NCI-H82 treated with DMSO at 0.1 percent for 48 hours (cell line): ENCODE data around the gene AP1S3.
A peak's percentile ranks its signal among the peaks of the same experiment; 100 is the strongest.
"Not testable (repeated sequence)": the region's sequence is repeated elsewhere in the genome, so short reads cannot be mapped to it uniquely, and the experiment has no call there.

Source experiments
- DNase-seq: peaks from one replicate; lab custom pipeline; 2025; ENCODE audit not compliant: unreplicated experiment; lab: John Stamatoyannopoulos, UW

AP1S3 gene

DNA sequence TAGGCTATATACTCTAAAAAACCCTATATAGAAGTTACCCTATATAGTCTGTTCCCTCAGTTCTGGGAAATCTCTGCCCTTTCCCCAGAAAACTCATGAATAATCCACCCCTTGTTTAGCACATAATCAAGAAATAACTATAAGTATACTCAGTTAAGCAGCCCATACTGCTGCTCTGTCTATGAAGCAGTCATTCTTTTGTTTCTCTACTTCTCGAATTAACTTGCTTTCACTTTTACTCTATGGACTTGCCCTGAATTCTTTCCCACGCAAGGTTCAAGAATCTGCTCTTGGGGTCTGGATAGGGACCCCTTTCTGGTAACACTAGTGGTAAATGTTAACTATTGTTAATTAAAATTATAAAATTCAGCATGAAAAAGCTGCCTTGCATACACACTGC lies 17.4 kb upstream of the AP1S3 start:
- DNase-seq, result no peak

DNA sequence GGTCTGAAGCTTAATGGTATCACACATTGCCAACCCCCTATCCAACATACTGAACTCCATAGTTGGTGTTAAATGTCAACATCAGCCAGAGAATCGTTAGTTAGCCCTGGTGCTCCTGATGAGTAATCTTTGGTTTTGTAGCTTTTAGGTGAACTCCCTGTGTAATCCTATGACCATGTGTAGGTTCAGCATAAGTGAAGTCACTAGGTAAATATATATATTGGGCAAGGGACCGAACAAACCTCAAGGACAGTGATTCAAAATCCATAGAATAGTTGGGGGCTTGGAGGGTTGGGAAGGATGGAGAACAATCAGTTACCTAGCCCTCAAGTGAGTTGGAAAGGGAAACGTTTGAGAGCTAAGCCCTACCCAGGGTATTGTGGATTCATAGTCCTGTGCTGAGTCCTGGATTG lies 16.0 kb upstream of the AP1S3 start:
- no peak for DNase-seq

DNA sequence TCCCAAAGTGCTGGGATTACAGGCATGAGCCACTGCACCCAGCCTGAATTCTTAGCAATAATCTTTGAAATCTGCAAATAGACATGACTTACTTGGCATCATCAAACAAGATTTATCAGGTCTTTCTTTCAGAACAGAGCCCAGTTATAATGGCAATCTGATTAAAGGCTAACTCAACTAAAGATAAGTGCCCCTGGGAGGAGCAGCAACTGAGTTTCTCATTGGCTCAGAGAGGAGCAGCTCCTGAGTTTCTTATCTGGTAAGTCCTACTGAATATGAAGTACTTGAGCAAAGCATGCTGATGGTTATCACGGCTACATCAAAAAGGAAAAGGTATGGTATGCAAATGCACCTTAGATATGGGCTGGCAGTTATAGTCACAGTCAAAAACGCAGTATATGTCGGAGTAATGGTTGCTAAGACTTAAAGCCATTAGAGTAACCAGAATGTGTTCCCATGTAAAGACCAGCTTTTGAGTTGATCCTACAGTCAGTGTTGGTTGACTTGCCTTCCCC lies 15.0 kb upstream of the AP1S3 start:
- peak; percentile 21 for DNase-seq

DNA sequence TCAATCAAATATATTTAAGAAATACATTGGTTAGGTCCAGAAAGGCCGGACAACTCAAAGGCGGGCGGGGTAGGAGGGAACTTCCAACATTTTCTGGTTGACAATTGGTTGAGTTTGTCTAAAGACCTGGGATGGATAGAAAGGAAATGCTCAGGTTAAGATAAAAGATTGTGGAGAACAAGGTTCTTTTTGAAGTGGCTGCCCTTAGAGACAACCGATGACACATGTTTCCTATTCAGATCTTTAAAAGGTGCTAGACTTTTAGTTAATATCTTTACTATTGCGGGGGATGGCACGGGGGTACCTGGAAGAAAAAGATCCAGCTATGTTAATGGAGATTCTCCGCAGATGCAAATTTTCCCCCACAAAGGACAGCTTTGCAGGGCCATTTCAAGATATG lies 10.0 kb upstream of the AP1S3 start:
- no peak for DNase-seq

DNA sequence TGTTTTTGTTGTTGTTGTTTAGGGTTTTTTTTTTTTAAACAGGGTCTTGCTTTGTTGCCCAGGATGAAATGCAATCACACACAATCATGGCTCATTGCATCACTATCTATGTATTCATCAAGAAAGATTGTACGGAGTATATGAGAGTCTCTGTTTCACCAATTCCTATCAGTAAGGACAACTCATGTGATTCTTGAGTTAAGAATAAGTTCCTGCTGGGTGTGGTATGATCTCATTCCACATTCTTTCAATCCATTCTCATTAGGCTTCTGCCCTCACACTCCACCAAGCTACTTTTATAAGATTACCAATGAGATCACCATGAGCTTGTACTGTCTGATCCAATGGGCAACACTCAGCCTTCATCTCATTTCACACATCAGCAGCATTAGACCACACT lies 9.1 kb upstream of the AP1S3 start:
- peak; percentile 32 for DNase-seq

DNA sequence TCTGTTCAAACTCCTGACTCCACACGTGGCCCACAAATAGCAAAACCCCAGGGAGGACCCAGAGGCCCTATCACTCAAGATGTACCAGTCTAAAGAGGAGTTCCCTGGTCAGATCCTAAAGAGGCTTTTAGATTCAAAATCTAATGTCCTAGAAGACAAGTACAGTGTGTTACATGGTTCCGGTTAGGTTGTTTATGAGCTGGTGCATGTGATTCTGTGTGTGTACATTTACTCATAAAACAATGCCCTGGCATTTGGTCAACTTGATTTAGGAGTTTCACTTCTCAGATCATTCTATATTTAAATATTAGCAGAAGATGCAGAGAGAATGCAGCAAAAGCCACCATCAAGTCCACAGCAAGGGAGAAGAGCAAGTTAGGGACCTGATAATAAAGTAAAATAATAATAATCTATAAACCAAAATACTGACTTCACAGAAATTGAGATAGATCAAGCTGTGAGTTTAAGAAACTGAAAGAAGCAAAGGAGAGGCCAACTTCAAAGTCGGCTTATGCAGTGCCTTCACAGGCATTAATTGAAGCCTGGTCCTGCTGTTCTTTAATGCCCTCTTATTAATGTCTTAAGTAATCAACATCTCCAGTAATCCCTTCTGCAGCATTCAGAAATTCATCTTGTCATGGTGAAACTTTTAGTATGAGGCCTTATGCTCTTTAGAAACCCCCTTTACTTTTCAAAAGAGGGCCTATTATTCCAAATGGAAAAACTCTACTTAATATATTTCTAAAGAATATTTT lies 4.2 kb upstream of the AP1S3 start:
- DNase-seq, result peak; percentile 91

DNA sequence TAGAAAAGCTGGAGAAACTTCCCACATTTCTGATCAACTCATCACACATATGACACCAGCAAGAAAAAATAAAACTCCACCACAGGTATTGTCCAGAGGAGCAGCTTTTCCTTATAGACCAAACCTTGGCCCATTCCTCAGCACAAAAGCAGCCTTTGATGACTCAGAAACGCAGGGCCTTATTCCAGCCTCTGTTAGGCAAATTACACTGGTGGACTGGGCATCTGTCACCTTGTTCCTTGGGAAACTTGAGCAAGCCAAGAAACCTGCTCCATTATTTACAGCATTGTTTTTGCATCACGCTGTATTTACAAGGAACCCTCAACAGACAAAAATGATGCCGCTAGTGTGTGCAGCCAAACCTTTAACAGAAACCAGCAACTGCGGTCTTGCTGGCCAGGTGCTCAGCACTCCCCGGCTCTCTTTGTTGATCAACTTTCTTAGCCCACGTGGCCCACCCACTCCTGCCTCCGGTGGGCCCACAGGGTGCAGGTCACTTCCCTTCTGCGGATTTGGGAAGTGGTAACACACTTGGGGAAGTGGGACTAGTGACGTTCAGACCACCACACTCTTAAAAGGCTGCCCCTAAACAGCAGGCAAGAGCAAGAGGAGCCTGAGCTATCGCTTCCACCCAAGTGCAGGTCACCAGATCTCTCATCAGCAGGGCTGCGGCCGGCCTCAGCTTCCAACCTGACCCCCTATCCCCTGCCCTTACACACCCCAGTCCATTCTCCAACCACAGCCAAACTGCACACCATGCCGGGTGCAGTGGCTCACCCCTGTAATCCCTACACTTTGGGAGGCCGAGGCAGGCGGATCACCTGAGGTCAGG lies 1.5 kb downstream of the AP1S3 start:
- no peak for DNase-seq

DNA sequence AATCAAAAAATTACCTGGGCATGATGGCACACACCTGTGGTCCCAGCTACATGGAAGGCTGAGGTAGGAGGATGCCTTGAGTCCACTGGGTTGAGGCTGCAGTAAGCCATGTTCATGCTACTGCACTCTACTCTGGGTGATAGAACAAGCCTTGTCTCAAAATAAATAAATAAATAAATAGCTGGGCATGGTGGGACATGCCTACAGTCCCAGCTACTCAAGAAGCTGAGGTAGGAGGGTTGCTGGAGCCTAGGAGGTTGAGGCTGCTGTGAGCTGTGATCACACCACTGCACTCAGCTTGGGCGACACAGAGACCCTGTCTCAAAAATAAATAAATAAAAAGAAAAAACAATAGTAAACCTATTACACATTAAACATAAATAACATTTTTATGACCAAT lies 3.0 kb downstream of the AP1S3 start:
- DNase-seq, result no peak

DNA sequence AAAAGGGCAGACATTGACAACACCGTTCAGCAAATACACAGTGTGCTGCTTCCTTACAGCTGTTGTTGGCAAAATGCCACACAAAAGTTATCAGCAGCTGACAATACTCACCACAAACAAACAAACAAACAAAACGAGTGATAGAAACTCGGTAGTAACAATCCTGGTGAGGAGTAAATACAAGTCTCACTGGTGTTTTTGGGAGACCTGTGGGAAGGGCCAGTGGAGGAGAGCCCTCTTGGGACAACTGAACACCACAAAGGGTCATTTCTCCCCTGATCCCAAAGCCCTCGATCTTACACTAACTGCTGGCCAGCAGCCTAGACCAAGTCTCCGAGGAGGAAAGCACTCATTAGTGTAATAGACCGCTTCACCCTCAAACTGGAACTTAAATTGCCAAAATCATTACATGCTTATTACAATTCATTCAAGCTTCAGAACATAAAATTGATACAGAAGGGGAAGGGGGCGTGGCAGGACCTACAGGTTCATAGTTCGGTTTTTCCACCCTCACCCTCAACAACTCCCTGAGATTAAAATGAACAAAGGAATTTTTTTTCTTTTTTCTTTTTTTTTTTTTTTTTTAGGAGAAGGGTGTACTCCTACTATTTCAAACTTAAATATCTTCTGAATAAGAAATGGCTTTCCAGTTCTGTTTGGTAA lies 5.0 kb downstream of the AP1S3 start:
- DNase-seq, result no peak

DNA sequence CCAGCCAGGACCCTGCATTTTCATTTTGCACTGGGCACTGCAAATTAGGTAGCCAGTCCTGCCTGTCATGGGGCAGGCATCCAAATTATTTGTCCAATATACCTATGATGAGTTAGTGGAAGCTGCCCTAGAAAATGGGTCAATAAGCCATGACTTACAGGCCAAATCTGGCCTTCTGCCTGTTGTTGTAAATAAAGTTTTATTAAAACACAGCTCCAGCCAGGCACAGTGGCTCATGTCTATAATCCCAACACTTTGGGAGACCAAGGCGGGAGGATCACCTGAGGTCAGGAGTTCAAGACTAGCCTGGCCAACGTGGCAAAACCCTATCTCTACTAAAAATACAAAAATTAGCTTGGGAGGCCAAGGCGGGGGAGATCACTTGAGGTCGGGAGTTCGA lies 8.3 kb downstream of the AP1S3 start:
- no peak for DNase-seq

DNA sequence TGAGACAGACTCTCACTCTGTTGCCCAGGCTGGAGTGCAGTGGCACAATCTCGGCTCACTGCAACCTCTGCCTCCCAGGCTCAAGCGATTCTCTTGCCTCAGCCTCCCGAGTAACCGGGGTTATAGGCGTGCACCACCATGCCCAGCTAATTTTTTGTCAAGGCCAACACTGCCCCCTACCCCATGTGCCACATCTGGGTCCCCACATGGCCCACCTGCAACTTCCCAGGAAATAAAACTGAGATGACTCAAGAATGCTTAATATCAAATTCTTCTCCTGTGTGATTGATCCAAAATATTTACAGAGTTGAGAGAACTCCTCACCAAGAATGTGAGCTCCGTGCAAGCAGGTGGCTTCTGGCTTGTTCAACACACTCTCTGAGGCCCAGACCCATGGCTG lies 9.1 kb downstream of the AP1S3 start:
- DNase-seq, result no peak

DNA sequence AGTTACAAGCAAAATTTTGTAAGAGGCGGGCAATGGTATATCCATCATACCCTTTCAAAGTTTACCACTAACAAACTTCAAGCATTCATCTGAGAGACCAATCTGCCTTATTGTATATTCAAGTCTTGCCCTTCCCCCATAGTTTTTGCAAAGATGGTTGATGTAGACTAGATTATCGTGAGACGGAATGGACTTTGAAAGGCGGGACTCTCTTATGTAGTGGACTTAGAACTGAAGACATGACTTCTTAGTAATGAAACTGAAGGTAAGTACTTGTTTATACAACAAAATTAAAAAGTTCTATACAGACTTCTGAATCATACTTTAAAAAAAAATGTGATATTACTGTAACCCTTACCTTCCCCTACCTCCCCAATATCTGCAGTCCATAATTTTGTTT lies 10.4 kb downstream of the AP1S3 start:
- DNase-seq, result no peak

DNA sequence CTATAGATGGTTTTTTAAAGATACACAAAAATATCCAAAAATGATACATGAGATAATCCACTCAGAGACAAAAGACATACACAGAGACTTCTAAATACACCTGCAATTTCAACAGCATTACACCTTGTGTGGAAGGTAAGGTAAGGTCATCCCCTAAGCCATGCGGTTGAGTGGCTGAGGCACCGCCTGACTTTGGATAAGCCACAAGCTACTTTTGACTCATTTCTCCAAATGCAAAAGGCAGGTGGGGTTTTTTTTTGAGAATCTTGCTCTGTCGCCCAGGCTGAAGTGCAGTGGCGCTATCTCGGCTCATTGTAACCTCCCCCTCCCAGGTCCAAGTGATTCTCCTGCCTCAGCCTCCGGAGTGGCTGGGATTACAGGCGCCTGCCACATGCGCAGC lies 13.1 kb downstream of the AP1S3 start:
- DNase-seq, result no peak

DNA sequence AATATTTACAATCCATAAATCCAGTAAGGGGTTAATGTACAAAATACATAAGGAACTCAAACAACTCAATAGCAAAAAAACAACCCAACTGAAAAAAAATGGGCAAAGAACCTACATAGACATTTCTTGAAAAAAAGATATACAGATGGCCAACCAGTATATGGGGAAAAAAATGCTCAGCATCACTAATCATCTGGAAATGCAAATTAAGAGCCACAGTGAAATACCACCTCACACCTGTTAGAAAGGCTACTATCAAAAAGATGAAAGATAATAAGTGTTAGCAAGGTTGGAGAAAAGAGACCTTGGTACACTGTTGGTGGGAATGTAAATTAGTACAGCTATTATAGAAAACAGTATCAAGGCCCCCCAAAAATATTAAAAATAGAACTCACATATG lies 14.6 kb downstream of the AP1S3 start:
- no peak for DNase-seq

DNA sequence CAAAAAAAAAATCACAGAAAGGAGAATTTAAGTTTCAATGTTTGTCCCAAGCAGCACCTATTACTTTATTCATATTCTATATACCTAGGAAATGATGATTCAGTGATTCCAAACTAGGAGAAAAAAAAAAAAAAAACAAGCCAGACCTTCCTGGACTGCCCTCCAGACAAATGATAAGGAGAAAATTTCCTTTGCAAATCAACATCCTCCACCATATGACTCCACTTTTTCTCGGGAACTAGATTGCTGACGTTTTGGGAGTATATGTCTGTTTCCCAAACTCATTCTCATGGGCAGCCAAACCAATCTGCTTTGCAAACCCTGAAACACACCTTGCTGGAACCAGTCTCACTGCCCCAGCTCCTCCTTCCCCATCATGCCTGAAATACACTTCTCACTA lies 16.8 kb downstream of the AP1S3 start:
- DNase-seq, result no peak

DNA sequence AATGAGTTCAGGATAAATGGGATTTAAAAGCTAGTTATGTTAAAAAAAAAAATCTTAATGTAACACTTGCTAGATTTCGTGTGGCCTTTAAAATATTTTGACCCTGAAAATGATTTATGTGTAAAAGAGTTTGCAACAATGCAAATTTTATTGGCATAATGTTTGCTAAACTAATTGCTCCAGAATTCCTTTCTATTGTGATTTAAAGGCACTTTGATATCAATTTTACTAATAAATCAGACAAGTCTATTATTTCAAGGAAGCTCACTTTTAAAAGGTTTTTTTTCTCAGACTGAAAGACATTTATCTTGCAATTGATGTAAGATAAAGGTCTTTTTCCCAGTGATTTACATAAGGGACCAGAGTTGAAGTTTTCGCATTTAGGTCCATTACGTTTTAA lies 17.5 kb downstream of the AP1S3 start:
- DNase-seq, result no peak

DNA sequence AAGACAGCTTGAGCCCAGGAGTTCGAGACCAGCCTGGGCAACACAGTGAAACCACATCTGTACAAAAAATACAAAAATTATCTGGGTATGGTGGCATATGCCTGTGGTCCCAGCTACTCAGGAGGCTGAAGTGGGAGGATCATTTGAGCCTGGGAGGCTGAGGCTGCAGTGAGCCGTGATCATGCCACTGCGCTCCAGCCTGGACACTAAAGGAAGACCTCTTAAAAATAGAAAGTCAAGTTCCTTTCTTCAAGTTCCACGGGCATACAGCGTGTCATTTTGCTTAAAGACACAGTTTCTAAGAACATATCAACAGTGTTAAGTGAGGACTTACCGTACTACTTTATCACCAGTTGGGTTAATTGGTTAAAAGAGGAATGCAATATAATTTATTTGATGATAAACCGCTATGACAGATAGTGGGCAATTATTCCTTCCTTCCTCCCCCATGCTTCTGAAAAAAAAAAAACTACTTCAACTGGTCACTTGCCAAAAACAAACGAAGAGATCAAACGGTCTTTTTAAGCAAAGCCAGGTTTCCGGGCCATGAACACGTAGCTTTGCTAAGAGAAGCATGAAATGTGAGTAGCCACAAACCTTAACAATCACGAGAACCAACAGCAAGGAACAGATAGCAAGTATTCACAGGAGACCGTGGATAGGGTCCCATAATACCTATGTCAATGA lies 21.4 kb downstream of the AP1S3 start:
- no peak for DNase-seq

DNA sequence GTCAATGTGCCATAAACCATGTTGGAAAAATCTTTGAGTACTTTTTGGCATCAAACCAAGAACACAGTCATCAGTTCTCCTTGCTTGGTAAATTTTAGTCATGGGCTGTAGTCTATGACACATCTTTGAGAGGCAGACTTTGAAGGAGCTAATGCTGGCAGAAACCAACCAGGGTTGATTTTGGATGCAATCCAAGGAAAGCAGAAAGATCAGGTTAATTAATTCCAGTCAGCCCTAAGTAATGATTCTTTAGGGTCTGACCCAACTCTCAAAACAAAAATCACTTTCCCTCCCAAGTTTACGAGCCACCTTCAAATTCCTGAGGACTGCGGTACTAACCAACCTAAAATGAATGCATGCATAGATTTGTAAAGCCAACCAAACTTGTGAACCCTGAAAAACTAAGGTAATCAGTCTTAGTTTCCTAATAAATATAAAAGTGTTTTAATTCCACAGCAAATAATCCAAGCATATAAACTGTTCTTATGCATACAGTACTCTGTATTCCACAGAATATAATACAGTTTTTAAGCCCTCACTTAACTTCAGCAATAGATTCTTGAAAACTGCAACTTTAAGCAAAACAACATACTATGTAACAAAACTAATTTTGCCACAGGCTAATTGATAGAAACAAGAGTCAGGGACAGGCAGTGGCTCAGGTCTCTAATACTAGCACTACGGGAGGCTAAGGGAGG lies 22.0 kb downstream of the AP1S3 start:
- DNase-seq, result no peak

DNA sequence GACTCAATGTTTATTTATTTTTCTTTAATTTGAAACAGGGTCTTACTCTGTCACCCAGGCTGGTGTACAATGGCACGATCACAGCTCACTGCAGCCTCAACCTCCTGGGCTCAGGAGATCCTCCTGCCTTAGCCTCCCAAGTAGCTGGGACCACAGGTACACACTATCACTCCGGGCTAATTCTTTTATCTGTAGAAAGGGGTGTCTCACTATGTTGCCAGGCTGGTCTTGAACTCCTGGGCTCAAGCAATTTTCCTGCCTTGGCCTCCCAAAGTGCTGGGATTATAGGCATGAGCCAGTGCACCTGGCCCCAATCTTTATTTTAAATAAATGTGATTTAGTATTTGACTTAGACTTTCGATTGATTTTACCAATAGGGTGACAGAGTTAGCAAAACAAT lies 22.6 kb downstream of the AP1S3 start:
- DNase-seq, result not testable (repeated sequence)

DNA sequence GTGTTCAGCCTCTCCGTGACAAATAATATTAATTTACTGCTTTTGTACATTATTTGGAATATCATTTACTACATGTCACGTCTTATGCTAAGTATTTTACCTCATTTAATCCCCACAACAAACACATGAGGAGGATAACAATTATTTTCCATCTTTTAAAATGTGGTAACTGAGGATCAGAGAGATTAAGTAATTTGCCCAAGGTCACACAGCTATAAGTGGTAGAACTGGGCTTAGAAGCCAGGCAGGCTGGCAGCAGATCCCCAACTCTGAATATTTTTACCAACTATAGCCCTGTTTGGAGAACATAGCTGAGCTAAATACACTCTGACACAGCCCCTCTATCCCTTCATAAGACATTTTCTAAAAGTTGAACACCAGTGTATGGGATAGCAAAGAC lies 24.1 kb downstream of the AP1S3 start:
- no peak for DNase-seq

DNA sequence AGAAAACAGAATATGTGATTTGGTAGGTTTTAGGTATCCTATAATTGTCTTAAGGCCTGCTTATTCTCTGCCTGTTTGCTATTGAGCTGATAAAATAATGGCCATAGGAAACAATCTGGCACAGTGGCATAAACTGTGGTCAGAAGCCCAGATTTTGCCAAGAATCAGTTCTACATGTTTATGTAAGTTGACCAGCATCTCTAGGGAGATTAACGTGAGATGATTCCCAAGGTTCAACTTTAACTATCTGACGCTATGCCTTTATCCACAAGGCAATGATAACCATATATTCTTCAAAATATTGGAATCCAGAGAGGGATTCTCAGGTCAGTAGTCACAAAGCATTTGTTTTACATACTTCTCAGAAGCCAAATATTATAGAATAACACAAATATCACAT lies 25.6 kb downstream of the AP1S3 start:
- no peak for DNase-seq
